Measurements from ENCODE around the gene ZNF655. TPM values are rescaled to one million over a fixed set of nuclear protein-coding genes. Genes with fewer than 3 reads are reported as not detected.

Gene ZNF655, protein sequence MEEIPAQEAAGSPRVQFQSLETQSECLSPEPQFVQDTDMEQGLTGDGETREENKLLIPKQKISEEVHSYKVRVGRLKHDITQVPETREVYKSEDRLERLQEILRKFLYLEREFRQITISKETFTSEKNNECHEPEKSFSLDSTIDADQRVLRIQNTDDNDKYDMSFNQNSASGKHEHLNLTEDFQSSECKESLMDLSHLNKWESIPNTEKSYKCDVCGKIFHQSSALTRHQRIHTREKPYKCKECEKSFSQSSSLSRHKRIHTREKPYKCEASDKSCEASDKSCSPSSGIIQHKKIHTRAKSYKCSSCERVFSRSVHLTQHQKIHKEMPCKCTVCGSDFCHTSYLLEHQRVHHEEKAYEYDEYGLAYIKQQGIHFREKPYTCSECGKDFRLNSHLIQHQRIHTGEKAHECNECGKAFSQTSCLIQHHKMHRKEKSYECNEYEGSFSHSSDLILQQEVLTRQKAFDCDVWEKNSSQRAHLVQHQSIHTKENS
- 57.3 TPM for polyA plus RNA-seq (2013, experiment 1 of 4)
- polyA plus RNA-seq (2013, experiment 2 of 4): 54.9 TPM
- polyA plus RNA-seq (2013, experiment 3 of 4): 47.0 TPM
- 54.2 TPM for polyA plus RNA-seq (2013, experiment 4 of 4)

DNA sequence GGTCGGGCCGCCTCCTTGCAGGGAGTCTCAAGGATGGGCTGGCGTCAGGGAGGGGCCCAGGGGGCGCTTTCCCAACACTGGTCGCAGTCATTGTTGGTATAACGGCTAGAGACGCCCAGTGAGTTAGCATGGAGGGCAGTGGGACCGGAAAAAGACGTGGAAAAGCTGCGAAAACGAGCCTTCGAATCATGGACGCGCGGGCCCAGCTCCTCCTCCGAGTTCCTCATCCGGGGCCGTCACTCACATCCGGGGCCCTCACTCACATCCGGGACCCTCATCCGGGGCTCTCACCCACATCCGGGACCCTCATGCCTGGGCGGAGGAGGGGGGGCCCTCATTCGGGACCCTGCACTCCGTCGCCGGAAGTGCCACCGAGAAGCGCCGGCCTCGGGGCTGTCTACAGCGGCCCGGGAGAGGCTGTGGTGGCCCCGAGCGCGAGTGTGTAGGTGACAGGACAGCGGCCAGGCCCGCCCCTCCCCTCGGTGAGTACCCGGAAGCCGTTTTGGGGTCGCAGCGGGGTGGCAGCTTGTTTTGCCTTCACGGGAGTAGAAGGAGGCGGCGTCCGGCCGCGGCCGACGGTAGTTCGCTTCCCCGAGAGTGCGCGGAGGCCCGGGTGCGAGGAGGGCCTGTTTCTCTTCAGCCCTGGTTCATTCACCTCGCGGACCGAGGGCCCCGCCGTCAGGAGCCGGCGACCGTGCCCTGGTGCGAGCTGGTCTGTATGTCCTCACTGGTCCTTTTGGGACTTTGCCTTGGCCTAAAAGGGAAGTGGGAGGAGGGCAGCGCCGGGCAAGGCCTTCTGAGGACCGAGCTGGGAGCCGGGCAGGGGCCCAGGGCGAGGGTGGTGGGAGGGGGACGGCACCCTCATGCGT lies at the start of gene ZNF655:
TSS of gene ZNF655 (plus strand) at position 337 of the 869 bp plus-strand sequence. CDS start 1,918 bp downstream, outside the sequence.
- Histone ChIP-seq H3K27ac (ENCODE audit: insufficient read depth, low read depth, low read length, poor library complexity, severe bottlenecking) (peak within 1 kb of the TSS; percentile 86), H3K27me3 (ENCODE audit: control insufficient read depth, insufficient read depth, low read length, poor library complexity, severe bottlenecking) (no peaks in the 10 kb centered on the region), H3K36me3 (ENCODE audit: control insufficient read depth, insufficient read depth, low read length) (peaks cover 25% of the 10 kb centered on the region), H3K4me1 (ENCODE audit: control insufficient read depth, insufficient read depth, low read length) (peaks cover 8% of the 10 kb centered on the region), H3K9me3 (ENCODE audit: control insufficient read depth, low read length) (no peaks in the 10 kb centered on the region), H3K4me3 (ENCODE audit: insufficient read depth, low read depth, low read length) (peak within 1 kb of the TSS; percentile 99)
- 0% methylated on average over 73 of the region's 73 CpGs for WGBS, 2 experiments

DNA sequence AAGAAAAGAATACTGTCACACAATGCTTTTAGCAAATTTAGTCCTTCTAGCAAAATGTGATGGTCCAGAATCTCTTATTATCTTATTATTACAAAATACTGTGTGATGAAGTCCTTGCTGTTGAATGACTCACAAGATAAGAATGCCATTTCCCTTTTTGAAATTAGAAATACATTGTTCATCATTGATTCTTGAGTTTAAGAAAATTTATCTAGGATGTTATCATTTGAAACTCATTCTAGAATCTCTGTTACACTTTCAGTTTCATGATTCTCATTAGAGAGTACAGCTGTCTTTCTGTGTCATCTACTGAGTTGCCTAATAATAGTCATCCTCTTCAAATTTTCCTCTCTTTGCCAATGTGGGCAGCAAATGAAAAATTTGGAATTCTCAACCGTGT lies 44.4 kb upstream of the ZNF655 start:
- Histone ChIP-seq H3K36me3 (ENCODE audit: control insufficient read depth, insufficient read depth, low read length) (peaks cover 10% of the 10 kb centered on the region), H3K27ac (ENCODE audit: insufficient read depth, low read depth, low read length, poor library complexity, severe bottlenecking) (no peak overlapping the region), H3K27me3 (ENCODE audit: control insufficient read depth, insufficient read depth, low read length, poor library complexity, severe bottlenecking) (no peaks in the 10 kb centered on the region), H3K4me1 (ENCODE audit: control insufficient read depth, insufficient read depth, low read length) (no peaks in the 10 kb centered on the region), H3K9me3 (ENCODE audit: control insufficient read depth, low read length) (no peaks in the 10 kb centered on the region), H3K4me3 (ENCODE audit: insufficient read depth, low read depth, low read length) (no peak overlapping the region)
- WGBS, 2 experiments: 98 to 100% methylated on average over 1 of the region's 1 CpG

DNA sequence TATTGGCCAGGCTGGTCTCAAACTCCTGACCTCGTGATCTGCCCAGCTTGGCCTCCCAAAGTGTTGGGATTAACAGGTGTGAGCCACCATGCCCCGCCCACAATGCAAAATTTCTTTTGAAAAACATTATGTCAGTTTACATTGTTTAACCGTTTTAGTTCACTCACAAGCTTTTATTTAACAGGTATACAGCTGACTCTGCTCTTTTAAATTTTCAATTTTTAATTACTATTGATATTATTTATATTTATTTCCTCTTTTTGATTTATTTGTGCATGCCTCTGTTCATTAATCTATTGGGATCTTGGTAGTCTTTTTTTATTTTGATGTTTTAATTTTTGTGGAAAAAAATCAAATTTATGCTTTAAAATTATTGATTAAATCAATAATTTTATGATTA lies 37.0 kb upstream of the ZNF655 start:
- Histone ChIP-seq H3K27ac (ENCODE audit: insufficient read depth, low read depth, low read length, poor library complexity, severe bottlenecking) (no peak overlapping the region), H3K27me3 (ENCODE audit: control insufficient read depth, insufficient read depth, low read length, poor library complexity, severe bottlenecking) (no peaks in the 10 kb centered on the region), H3K4me3 (ENCODE audit: insufficient read depth, low read depth, low read length) (no peak overlapping the region), H3K4me1 (ENCODE audit: control insufficient read depth, insufficient read depth, low read length) (no peaks in the 10 kb centered on the region), H3K9me3 (ENCODE audit: control insufficient read depth, low read length) (no peaks in the 10 kb centered on the region), H3K36me3 (ENCODE audit: control insufficient read depth, insufficient read depth, low read length) (peaks cover 24% of the 10 kb centered on the region)
- 97% methylated on average over 3 of the region's 3 CpGs for WGBS, 2 experiments

DNA sequence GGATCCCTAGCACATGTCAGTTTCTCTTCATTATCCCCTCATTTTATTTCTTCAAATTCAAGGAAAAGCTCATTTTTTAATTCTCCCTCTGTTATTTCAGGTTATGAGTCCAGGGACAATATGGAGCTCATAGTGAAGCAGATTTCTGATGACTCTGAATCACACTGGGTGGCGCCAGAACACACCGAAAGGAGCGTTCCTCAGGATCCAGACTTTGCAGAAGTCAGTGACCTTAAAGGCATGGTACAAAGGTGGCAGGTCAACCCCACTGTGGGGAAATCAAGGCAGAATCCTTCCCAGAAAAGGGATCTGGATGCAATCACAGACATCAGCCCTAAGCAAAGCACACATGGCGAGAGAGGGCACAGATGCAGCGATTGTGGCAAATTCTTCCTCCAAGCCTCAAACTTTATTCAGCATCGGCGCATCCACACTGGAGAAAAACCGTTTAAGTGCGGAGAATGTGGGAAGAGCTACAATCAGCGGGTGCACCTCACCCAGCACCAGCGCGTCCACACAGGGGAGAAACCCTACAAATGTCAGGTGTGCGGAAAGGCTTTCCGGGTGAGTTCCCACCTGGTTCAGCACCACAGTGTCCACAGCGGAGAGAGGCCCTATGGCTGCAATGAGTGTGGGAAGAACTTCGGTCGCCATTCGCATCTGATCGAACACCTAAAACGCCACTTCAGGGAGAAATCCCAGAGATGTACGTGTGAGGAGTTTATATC lies 32.6 kb upstream of the ZNF655 start:
- Histone ChIP-seq H3K36me3 (ENCODE audit: control insufficient read depth, insufficient read depth, low read length) (peaks cover 33% of the 10 kb centered on the region), H3K4me1 (ENCODE audit: control insufficient read depth, insufficient read depth, low read length) (no peaks in the 10 kb centered on the region), H3K4me3 (ENCODE audit: insufficient read depth, low read depth, low read length) (no peak overlapping the region), H3K27ac (ENCODE audit: insufficient read depth, low read depth, low read length, poor library complexity, severe bottlenecking) (no peak overlapping the region), H3K27me3 (ENCODE audit: control insufficient read depth, insufficient read depth, low read length, poor library complexity, severe bottlenecking) (no peaks in the 10 kb centered on the region), H3K9me3 (ENCODE audit: control insufficient read depth, low read length) (peaks cover under 1% of the 10 kb centered on the region)
- 96 to 97% methylated on average over 21 of the region's 21 CpGs for WGBS, 2 experiments

DNA sequence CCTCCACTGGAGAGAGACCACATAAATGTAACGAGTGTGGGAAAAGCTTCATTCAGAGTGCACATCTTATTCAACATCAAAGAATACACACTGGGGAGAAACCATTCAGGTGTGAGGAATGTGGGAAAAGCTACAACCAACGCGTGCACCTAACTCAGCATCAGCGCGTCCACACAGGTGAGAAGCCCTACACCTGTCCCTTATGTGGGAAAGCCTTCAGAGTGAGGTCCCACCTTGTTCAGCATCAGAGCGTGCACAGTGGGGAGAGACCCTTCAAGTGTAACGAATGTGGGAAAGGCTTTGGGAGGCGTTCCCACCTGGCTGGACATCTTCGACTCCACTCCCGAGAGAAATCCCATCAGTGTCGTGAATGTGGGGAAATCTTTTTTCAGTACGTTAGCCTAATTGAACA lies 27.1 kb upstream of the ZNF655 start:
- no peaks in the 10 kb centered on the region for H3K27me3 ChIP-seq (ENCODE audit: control insufficient read depth, insufficient read depth, low read length, poor library complexity, severe bottlenecking)
- WGBS, 2 experiments: 97 to 98% methylated on average over 12 of the region's 12 CpGs
- no peaks in the 10 kb centered on the region for H3K4me1 ChIP-seq (ENCODE audit: control insufficient read depth, insufficient read depth, low read length)
- H3K9me3 ChIP-seq (ENCODE audit: control insufficient read depth, low read length): peaks cover 14% of the 10 kb centered on the region
- H3K27ac ChIP-seq (ENCODE audit: insufficient read depth, low read depth, low read length, poor library complexity, severe bottlenecking): no peak overlapping the region
- H3K4me3 ChIP-seq (ENCODE audit: insufficient read depth, low read depth, low read length): no peak overlapping the region
- H3K36me3 ChIP-seq (ENCODE audit: control insufficient read depth, insufficient read depth, low read length): peaks cover 51% of the 10 kb centered on the region

DNA sequence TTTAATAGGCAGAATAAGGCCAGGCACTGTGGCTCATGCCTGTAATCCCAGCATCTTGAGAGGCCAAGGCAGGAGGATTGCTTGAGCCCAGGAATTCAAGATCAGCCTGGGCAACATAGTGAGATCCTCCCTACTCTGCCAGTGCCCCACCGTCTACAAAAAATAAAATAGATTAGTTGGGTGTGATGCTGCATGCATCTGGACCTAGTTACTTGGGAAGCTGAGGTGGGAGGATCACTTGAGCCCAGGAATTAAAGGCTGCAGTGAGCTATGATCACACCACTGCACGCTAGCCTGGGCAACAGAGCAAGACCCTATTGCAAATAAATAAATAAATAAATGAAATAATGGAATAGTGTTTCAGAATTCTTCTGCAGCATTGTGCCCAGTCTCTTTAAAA lies 22.8 kb upstream of the ZNF655 start:
- H3K27ac ChIP-seq (ENCODE audit: insufficient read depth, low read depth, low read length, poor library complexity, severe bottlenecking): no peak overlapping the region
- H3K27me3 ChIP-seq (ENCODE audit: control insufficient read depth, insufficient read depth, low read length, poor library complexity, severe bottlenecking): no peaks in the 10 kb centered on the region
- no peak overlapping the region for H3K4me3 ChIP-seq (ENCODE audit: insufficient read depth, low read depth, low read length)
- peaks cover 14% of the 10 kb centered on the region for H3K9me3 ChIP-seq (ENCODE audit: control insufficient read depth, low read length)
- H3K36me3 ChIP-seq (ENCODE audit: control insufficient read depth, insufficient read depth, low read length): peaks cover 26% of the 10 kb centered on the region
- 95 to 98% methylated on average over 2 of the region's 2 CpGs for WGBS, 2 experiments
- no peaks in the 10 kb centered on the region for H3K4me1 ChIP-seq (ENCODE audit: control insufficient read depth, insufficient read depth, low read length)

DNA sequence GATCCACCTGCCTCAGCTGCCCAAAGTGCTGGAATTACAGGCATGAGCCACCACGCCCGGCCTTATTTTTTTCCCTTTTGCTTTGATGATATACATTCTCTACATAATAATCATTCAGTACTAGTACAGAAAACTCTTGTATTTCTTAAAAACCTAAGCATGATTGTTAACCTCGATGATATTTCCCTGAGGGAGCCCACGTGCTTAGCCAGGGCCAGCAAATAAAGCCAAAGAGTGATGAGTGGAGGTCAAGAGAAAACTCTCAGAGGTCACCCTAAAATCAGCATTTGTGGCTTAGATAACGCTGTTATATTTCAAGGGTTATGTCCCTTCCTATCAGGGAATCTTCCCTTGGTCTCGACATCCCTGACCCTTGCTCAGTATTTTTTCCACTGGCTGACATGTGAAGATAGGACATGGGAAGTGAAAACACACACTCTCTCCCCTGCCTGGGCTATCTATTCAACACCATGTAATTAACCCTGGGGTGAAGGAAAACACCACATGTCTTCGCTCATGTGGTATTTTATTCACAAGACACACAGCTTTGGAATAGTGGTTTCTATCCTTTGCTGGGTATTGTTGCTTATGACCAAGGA lies 19.1 kb upstream of the ZNF655 start:
- H3K27ac ChIP-seq (ENCODE audit: insufficient read depth, low read depth, low read length, poor library complexity, severe bottlenecking): no peak overlapping the region
- WGBS, 2 experiments: 89 to 91% methylated on average over 7 of the region's 7 CpGs
- H3K27me3 ChIP-seq (ENCODE audit: control insufficient read depth, insufficient read depth, low read length, poor library complexity, severe bottlenecking): no peaks in the 10 kb centered on the region
- no peak overlapping the region for H3K4me3 ChIP-seq (ENCODE audit: insufficient read depth, low read depth, low read length)
- H3K4me1 ChIP-seq (ENCODE audit: control insufficient read depth, insufficient read depth, low read length): no peaks in the 10 kb centered on the region
- H3K9me3 ChIP-seq (ENCODE audit: control insufficient read depth, low read length): no peaks in the 10 kb centered on the region
- no peaks in the 10 kb centered on the region for H3K36me3 ChIP-seq (ENCODE audit: control insufficient read depth, insufficient read depth, low read length)

DNA sequence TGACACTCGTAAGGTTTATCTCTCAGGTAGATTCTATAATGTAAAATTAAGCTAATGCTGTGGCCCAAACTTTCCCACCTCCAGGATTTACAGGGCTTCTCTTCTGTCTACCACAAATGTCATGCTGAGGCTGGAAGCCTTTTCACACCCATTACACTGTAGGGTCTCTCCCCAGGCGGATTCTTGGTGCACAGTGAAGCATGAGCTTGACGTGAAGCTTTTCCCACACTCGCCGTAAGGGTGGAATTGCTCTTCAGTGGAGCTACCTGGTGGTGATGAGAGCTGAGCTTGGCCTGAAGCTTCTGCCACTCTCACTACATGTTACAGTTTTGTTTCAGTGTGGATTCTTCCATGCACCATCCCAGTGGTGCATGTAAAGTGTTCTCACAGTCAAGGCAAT lies 17.9 kb upstream of the ZNF655 start:
- Histone ChIP-seq H3K4me1 (ENCODE audit: control insufficient read depth, insufficient read depth, low read length) (no peaks in the 10 kb centered on the region), H3K36me3 (ENCODE audit: control insufficient read depth, insufficient read depth, low read length) (no peaks in the 10 kb centered on the region), H3K27ac (ENCODE audit: insufficient read depth, low read depth, low read length, poor library complexity, severe bottlenecking) (no peak overlapping the region), H3K4me3 (ENCODE audit: insufficient read depth, low read depth, low read length) (no peak overlapping the region), H3K9me3 (ENCODE audit: control insufficient read depth, low read length) (no peaks in the 10 kb centered on the region), H3K27me3 (ENCODE audit: control insufficient read depth, insufficient read depth, low read length, poor library complexity, severe bottlenecking) (no peaks in the 10 kb centered on the region)
- WGBS, 2 experiments: 93 to 95% methylated on average over 4 to 5 of the region's 5 CpGs

DNA sequence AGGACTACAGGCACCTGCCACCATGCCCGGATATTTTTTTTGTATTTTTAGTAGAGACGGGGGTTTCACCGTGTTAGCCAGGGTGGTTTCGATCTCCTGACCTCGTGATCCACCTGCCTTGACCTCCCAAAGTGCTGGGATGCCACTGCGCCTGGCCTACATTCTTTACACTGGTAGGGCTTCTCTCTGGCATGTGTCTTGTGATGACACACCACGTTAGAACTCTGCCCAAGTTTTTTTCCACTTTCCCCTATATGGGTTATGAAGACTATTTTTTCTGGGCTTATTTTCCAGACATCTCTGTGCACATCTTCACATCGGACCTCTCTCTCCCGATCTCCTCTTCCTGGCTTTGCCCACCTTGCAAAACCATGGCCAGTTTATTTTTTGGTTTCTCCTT lies 17.2 kb upstream of the ZNF655 start:
- no peaks in the 10 kb centered on the region for H3K4me1 ChIP-seq (ENCODE audit: control insufficient read depth, insufficient read depth, low read length)
- H3K27me3 ChIP-seq (ENCODE audit: control insufficient read depth, insufficient read depth, low read length, poor library complexity, severe bottlenecking): no peaks in the 10 kb centered on the region
- no peak overlapping the region for H3K4me3 ChIP-seq (ENCODE audit: insufficient read depth, low read depth, low read length)
- H3K36me3 ChIP-seq (ENCODE audit: control insufficient read depth, insufficient read depth, low read length): no peaks in the 10 kb centered on the region
- no peak overlapping the region for H3K27ac ChIP-seq (ENCODE audit: insufficient read depth, low read depth, low read length, poor library complexity, severe bottlenecking)
- no peaks in the 10 kb centered on the region for H3K9me3 ChIP-seq (ENCODE audit: control insufficient read depth, low read length)
- 92 to 93% methylated on average over 9 of the region's 9 CpGs for WGBS, 2 experiments
